Stimulated activated CD4-positive, alpha-beta T cell treated with anti-CD3 and anti-CD28 coated beads, TNF-alpha, amount 100 ng/mL, for 48 hours (primary cell): ENCODE results near the gene APOBEC4.
"Not testable (repeated sequence)": the region's sequence is repeated elsewhere in the genome, so short reads cannot be mapped to it uniquely, and the experiment has no call there.

Source experiments
- DNase-seq, 3 donors: peaks; one replicate each; pipeline ENCODE4 v3.0.0-alpha.2; 2020; ENCODE audit warnings: low read depth in 3 of 3

APOBEC4 gene

GRCh38 chr1:183652547-183653461 lies at the start of gene APOBEC4:
TSS of gene APOBEC4 (minus strand) at chr1:183653316. CDS start at chr1:183648781, 4,535 bp downstream.
- DNase-seq, result no peak

GRCh38 chr1:183702813-183703198 lies 49.7 kb upstream of the APOBEC4 start:
- DNase-seq, result no peak

DNA sequence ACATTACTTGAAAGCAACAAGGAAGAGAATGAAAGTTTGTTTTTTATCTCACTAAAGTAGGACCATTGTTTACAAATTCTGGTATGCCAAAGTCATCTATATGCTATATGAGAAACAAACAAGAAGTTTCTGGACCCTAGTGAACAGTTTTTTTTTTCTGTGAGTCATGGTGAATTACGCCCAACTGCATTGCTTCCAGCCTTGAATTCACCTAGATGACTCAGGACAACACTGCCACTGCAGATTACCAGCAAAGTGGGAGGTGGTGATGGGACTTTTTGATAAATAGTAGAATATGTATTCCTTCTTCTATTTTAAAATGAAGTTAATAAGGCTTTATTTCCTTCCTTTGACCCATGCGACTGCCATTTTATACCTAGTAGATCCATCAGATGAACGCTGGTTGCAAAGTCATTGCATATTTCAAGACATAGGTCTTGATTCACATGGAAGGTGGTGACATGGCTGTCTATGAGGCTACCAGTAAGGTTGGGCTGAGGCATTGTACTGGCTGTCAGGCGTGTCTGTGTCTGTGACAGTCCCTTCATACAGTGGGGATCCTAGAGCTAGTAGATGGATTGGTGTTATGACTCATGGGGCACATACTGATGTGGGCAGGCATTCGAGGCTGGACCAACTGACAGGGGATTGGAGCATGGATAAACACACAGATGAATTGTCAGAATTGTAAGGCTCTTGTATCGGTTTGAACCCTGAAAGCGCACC lies 49.1 kb upstream of the APOBEC4 start:
- no peak for DNase-seq

DNA sequence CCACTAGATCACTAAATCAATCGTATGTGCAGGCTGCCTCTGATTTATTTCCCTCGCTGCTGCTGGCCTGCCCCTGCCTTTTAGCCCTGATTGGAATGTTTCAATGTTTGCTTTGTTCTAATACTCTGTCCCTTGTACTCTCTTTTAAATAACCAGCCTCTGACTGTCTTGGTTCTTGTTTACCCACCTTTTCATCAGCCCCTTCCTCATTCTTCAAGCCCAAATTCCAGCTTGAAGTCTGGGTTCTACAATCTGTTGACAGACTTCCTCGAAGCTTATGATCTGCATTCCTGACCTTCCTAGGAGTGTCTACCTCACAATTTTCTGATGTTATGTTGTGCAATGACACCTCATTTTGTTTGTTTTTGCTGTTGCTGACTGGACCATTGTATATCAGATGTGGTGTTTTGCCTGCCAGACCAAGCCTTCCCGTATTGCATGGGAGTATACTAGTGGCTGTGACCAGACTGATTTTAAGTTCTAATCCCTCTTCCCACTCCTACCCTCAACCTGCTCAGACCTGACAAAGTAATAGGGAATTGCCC lies 46.6 kb upstream of the APOBEC4 start:
- DNase-seq, result no peak

- DNase-seq, result no peak
Measured at GRCh38 chr1:183697814-183698590, 44.9 kb upstream of the APOBEC4 start.

DNA sequence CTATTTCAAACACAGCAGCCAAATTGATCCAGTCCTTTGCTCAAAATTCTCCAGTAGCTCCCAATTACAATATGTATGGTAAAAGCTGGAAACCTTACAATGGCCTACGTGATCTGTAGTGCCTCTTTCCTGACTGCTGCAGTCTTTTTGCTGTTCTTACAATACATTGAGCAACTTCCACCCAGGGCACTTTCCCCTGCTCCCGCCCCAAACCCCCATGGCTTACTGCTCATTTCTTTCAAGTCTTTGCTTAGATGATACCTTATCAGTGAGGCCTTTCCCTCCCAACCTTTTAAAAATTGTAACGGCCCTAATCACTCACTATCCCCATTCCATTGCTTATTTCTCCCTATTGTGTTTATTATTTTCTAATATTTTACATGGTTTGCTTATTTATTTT lies 43.9 kb upstream of the APOBEC4 start:
- no peak for DNase-seq

GRCh38 chr1:183694755-183695154 lies 41.6 kb upstream of the APOBEC4 start:
- no peak for DNase-seq

DNA sequence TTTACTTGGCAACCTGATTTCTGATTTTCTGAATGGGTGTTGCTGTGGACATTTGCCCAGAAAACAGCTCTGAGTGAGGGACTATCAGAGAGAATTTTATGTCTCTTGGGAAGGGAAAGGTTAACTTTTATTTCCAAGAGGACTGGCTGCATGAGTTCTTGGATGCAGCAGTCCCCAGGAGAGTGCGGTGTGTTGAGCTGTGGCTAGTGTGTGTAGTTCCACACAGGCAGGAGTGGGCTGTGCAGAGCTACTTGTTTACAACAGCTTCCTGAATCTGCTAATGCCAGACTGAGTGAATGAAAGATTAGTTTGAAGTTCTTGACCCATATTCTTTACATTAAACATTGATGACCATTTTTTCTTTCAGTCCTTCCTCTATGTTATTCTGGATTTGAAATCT lies 41.0 kb upstream of the APOBEC4 start:
- DNase-seq, result no peak

DNA sequence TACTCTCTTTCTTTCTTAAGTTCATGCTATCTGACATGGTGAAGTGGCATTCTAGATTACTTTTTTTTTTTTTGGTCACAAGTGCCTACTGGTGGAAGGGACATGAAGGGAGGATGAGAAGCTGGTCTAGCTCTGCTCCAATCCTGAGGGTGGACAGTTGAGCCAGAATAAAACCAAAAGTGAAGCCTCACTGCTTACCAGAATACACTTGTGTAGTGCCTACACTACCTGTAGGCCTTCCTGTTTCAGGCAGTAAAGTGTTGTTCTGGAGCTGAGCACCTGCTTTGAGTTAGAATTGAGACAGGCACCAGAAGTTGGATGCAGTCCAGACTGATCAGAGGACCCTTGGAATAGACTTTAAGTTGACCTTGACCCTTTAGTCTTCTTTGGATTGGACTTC lies 40.4 kb upstream of the APOBEC4 start:
- DNase-seq, result no peak

DNA sequence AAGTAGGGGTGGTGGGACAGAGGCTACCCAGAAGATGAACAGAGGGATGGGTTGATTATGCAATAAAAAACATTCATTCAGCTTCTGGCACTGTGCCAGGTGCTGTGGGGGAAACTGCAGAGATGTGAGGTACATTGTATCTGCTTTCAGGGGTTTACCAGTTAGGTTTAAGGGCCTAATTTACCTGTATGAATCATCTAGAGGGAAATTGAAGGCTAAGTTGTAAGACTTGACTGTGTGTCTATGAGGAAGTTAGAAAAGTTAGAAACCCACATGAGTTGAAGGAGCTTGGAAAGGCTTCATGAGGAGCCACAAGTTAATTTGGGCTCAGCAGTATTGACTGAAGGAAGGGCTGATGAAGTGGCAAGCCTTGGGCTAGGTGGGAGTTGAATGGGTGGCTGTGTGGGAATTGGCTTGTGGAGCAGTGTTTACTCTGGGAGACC lies 36.7 kb upstream of the APOBEC4 start:
- DNase-seq, result no peak

GRCh38 chr1:183688341-183689060 lies 35.4 kb upstream of the APOBEC4 start:
- no peak for DNase-seq

- no peak for DNase-seq
Measured at GRCh38 chr1:183687546-183688304, 34.6 kb upstream of the APOBEC4 start.

GRCh38 chr1:183686229-183686628 lies 33.1 kb upstream of the APOBEC4 start:
- no peak for DNase-seq

DNA sequence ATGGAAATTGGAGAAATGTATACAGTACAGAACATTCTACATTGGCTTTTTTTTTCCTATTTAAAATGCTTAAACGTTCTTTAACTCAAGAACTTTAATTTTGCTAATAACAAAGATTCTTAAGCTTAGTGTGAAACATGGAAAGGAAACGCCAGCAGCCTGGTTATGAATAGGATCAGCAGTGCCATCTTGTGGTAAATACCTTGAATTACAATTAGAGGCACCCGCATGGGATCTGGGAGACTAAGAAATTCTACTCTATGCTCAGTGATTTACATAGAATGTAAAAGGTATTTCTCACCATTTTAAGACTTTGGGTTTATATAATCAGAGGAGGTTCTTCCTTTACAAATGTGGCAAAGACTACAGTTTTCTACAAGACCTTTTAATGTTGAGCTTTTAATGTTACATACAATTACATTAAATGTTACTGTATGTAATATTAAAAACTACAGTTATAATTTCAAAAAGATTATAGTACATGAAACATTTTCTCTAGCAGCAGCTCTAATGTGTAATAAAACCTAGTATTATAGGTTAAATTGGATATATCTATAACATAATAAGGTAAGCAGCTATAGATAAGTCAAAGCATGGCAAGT lies 32.1 kb upstream of the APOBEC4 start:
- no peak for DNase-seq

GRCh38 chr1:183679363-183679762 lies 26.2 kb upstream of the APOBEC4 start:
- DNase-seq, result not testable (repeated sequence)

DNA sequence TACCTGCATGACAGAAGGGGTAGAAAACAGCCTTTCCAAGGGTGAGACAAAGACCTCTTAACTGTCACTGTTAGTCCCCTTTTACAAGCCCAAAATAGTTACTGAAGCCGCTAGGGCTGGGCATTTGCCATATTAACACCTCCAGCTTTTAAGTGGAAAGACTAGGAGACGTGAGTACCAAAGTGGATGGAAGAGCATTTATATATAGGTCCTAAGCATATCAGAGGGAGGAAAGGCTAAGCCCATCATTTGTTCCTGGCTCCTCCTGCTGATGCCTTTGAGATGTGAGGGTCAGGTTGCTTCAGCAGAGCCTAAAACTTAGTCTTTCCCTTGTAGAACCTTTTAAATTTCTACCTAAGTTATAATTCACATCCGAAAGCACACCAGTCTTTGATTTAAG lies 25.7 kb upstream of the APOBEC4 start:
- no peak for DNase-seq

- DNase-seq, result no peak
Measured at GRCh38 chr1:183676586-183677189, 23.6 kb upstream of the APOBEC4 start.

- DNase-seq, result no peak
Measured at GRCh38 chr1:183675883-183676585, 22.9 kb upstream of the APOBEC4 start.

DNA sequence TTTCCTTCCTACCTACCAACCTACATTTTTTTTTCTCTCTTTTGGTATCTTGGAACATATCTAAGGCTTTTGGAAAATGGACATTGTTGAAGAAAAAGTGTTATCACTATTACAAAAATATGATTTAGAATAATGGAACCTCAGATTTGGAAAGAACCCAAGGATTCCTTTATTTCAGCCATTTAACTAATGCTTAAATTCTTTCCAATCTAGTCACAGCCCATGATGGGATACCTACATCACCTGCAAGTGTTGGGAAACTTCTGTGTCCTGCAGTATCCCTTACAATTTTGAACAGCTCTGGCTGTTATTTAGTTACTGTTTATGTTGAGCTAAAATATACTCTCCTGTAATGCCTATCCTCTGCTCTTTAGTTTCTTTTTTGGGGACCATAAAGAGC lies 22.3 kb upstream of the APOBEC4 start:
- no peak for DNase-seq
